GM23338 (cell line): ENCODE results near the gene MTIF3. TPM values are rescaled to one million over a fixed set of nuclear protein-coding genes. Genes with fewer than 3 reads are reported as not detected.

Source experiments
- ATAC-seq: fragments of 200-7000 bp; cut with Tn5 transposase; 3 replicates; pipeline ENCODE4 v1.9.1; 2020
- DNase-seq: peaks from one replicate; pipeline ENCODE4 v3.0.0-alpha.2; 2015; ENCODE audit warnings: low spot score
- H2AFZ ChIP-seq: fragments of 200-600 bp; sonication (generic); 2 replicates; pipeline ENCODE4 v1.8.0; 2016; ENCODE audit warnings: antibody characterized with exemption, mild to moderate bottlenecking, moderate library complexity
- H3F3A ChIP-seq: fragments of 200-600 bp; sonication (generic); replicated peaks from 2 replicates; pipeline ENCODE4 v1.8.0; 2017; ENCODE audit warnings: antibody characterized with exemption, mixed run types, low read depth
- H3K27ac ChIP-seq: fragments of 200-600 bp; sonication (generic); 2 replicates; pipeline ENCODE4 v1.6.1; 2016; ENCODE audit warnings: low read depth
- H3K27me3 ChIP-seq: fragments of 200-600 bp; sonication (generic); 2 replicates; pipeline ENCODE4 v1.8.0; 2016; ENCODE audit warnings: mild to moderate bottlenecking, mixed run types, moderate library complexity; ENCODE audit not compliant: insufficient read depth
- H3K36me3 ChIP-seq: fragments of 200-600 bp; sonication (generic); 2 replicates; pipeline ENCODE4 v1.8.0; 2016; ENCODE audit warnings: mild to moderate bottlenecking; ENCODE audit not compliant: insufficient read depth
- H3K4me1 ChIP-seq: fragments of 200-600 bp; sonication (generic); 2 replicates; pipeline ENCODE4 v1.8.0; 2016; ENCODE audit warnings: mild to moderate bottlenecking, moderate library complexity; ENCODE audit not compliant: insufficient read depth
- H3K4me2 ChIP-seq: fragments of 200-600 bp; sonication (generic); 2 replicates; pipeline ENCODE4 v1.7.1; 2017; ENCODE audit warnings: mixed run types
- H3K4me3 ChIP-seq: fragments of 200-600 bp; sonication (generic); 2 replicates; pipeline ENCODE4 v1.6.1; 2016; ENCODE audit warnings: mixed run types
- H3K79me2 ChIP-seq: fragments of 200-600 bp; sonication (generic); replicated peaks from 2 replicates; pipeline ENCODE4 v1.8.0; 2017; ENCODE audit warnings: mild to moderate bottlenecking; ENCODE audit not compliant: insufficient read depth
- H3K9me2 ChIP-seq: fragments of 200-600 bp; sonication (generic); 2 replicates; pipeline ENCODE4 v1.8.0; 2017; ENCODE audit not compliant: insufficient read depth
- H4K20me1 ChIP-seq: fragments of 200-600 bp; sonication (generic); replicated peaks from 2 replicates; pipeline ENCODE4 v1.8.0; 2017; ENCODE audit warnings: mild to moderate bottlenecking; ENCODE audit not compliant: insufficient read depth
- H3K27ac Mint-ChIP-seq: 2 replicates; pipeline ENCODE4 v1.8.0; 2020; ENCODE audit warnings: inconsistent platforms, mild to moderate bottlenecking, moderate library complexity, mixed read lengths
- H3K27me3 Mint-ChIP-seq: 3 replicates; pipeline ENCODE4 v1.8.0; 2022; ENCODE audit warnings: low read depth, mild to moderate bottlenecking, moderate library complexity, mixed read lengths, inconsistent platforms; ENCODE audit not compliant: insufficient read depth, poor library complexity
- H3K36me3 Mint-ChIP-seq: 3 replicates; pipeline ENCODE4 v1.8.0; 2021; ENCODE audit warnings: low read depth, mild to moderate bottlenecking, inconsistent platforms, moderate library complexity, mixed read lengths
- H3K4me1 Mint-ChIP-seq: 3 replicates; pipeline ENCODE4 v1.8.0; 2020; ENCODE audit warnings: mild to moderate bottlenecking, inconsistent platforms, mixed read lengths
- H3K4me3 Mint-ChIP-seq: 3 replicates; pipeline ENCODE4 v1.8.0; 2021; ENCODE audit warnings: moderate library complexity, mild to moderate bottlenecking, inconsistent platforms, mixed read lengths
- H3K9me3 Mint-ChIP-seq: 3 replicates; pipeline ENCODE4 v1.8.0; 2020; ENCODE audit warnings: moderate library complexity, mild to moderate bottlenecking, inconsistent platforms, mixed read lengths
- ETS1 ChIP-seq: IDR thresholded peaks from 2 replicates; pipeline ENCODE4 v1.6.1; 2016; ENCODE audit warnings: antibody characterized with exemption
- EZH2phosphoT487 ChIP-seq: fragments of 200-600 bp; sonication (generic); IDR thresholded peaks from one replicate; pipeline ENCODE4 v1.8.1; 2018; ENCODE audit warnings: antibody characterized with exemption; ENCODE audit not compliant: unreplicated experiment
- JUNB ChIP-seq: IDR thresholded peaks from one replicate; pipeline ENCODE4 v1.6.1; 2016; ENCODE audit warnings: antibody characterized with exemption; ENCODE audit not compliant: unreplicated experiment
- POLR2AphosphoS5 ChIP-seq: IDR thresholded peaks from 2 replicates; pipeline ENCODE4 v1.6.1; 2016; ENCODE audit warnings: antibody characterized with exemption, low read depth
- REST ChIP-seq: IDR thresholded peaks from one replicate; pipeline ENCODE4 v1.6.1; 2018; ENCODE audit warnings: antibody characterized with exemption; ENCODE audit not compliant: unreplicated experiment
- ZNF114 ChIP-seq: fragments of 250-450 bp; sonication (Bioruptor Pico); IDR thresholded peaks from 2 replicates; pipeline ENCODE4 v1.5.0; 2020; ENCODE audit warnings: mild to moderate bottlenecking, moderate library complexity
- ZNF331 ChIP-seq: fragments of 250-450 bp; sonication (Bioruptor Pico); IDR thresholded peaks from 2 replicates; pipeline ENCODE4 v1.5.0; 2020; ENCODE audit warnings: low read depth, mild to moderate bottlenecking, moderate library complexity
- ZNF462 ChIP-seq: fragments of 250-450 bp; sonication (Bioruptor Pico); IDR thresholded peaks from 2 replicates; pipeline ENCODE4 v1.5.0; 2020; ENCODE audit warnings: mild to moderate bottlenecking, moderate library complexity
- polyA plus RNA-seq: library from polyadenylated mRNA; unstranded; fragments of >200 nt; fragmentation: Nextera tagmentation; extraction: Ambion mirVana; gene quantifications from 2 replicates; pipeline ENCODE4 v1.2.1, GENCODE V29; 2016
- total RNA-seq: library from RNA; depleted of rRNA; stranded (reverse); fragments of >200 nt; shearing (Covaris generic); gene quantifications from 2 replicates; pipeline ENCODE4 v1.2.3, GENCODE V29; 2014

The MTIF3 gene
- total and polyA plus RNA-seq, 2 experiments from 2014 or later: 33.0 to 152 TPM

DNA sequence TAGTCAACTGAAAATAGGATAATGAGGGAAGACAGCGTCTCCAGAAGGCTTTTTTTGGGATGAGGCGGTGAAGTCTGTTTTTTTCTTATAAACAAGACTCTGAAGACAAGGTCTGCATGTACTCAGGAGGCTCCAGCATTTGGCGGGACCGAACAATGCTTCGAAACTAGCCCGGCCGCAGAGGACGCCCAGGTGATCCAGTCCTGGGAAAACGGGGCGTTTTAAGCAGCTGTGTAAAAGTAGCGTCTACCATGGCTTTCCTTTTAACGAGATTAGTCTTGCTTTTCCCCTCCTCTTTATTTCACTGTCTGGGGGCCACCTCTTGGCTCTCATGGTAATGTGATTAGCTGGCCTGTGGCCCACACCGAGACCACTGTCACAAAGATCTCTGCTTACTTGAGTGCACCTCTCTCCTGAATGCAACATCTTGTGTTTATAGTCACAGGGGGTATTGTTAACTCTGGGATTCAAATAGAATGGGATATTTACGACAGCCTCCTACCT lies 55.3 kb downstream of the MTIF3 start:
- no peak overlapping the region for H3K27ac Mint-ChIP-seq
- H3K36me3 Mint-ChIP-seq: no peaks in the 10 kb centered on the region
- H3K4me3 Mint-ChIP-seq: no peak overlapping the region
- Histone ChIP-seq H3K27me3 (no peaks in the 10 kb centered on the region), H3K36me3 (no peaks in the 10 kb centered on the region), H3K79me2 (no peaks in the 10 kb centered on the region), H3K9me2 (peaks cover 5% of the 10 kb centered on the region; the same call in 1 of the 2 replicates), H3K27ac (no peak overlapping the region), H2AFZ (peak overlapping the region; percentile 63; the same call in 1 of the 2 replicates), H3K4me1 (no peaks in the 10 kb centered on the region), H3K4me2 (no peak overlapping the region), H3F3A (no peaks in the 10 kb centered on the region), H4K20me1 (no peaks in the 10 kb centered on the region), H3K4me3 (no peak overlapping the region)
- no peak for ATAC-seq
- no peak for TF ChIP-seq POLR2AphosphoS5
- no peak for TF ChIP-seq JUNB
- TF ChIP-seq REST: no peak
- TF ChIP-seq EZH2phosphoT487: no peak
- TF ChIP-seq ETS1: no peak
- no peak for TF ChIP-seq ZNF114
- no peak for TF ChIP-seq ZNF331 (CRISPR knock-in tag)
- no peak for TF ChIP-seq ZNF462 (CRISPR knock-in tag)
- H3K27me3 Mint-ChIP-seq: peaks cover 1% of the 10 kb centered on the region
- H3K9me3 Mint-ChIP-seq: no peaks in the 10 kb centered on the region
- DNase-seq: no peak
- H3K4me1 Mint-ChIP-seq: peaks cover 3% of the 10 kb centered on the region; the same call in 2 of the 3 replicates
